Endothelial cell (in vitro differentiated cells): ENCODE results near the gene C20orf204. TPM values are rescaled to one million over a fixed set of nuclear protein-coding genes. Genes with fewer than 3 reads are reported as not detected.
A peak's percentile ranks its signal among the peaks of the same experiment; 100 is the strongest.

Source experiments
- DNase-seq: peaks from one replicate; pipeline ENCODE4 v3.0.0; 2021; ENCODE audit warnings: low spot score
- H3K27ac Mint-ChIP-seq: one replicate; pipeline ENCODE4 v1.8.0; 2021; ENCODE audit warnings: mixed read lengths, inconsistent platforms; ENCODE audit not compliant: unreplicated experiment
- H3K27me3 Mint-ChIP-seq: one replicate; pipeline ENCODE4 v1.8.0; 2021; ENCODE audit warnings: mild to moderate bottlenecking, moderate library complexity, mixed read lengths, inconsistent platforms; ENCODE audit not compliant: unreplicated experiment
- H3K36me3 Mint-ChIP-seq: one replicate; pipeline ENCODE4 v1.8.0; 2021; ENCODE audit warnings: mild to moderate bottlenecking, low read depth, mixed read lengths, inconsistent platforms; ENCODE audit not compliant: unreplicated experiment
- H3K4me1 Mint-ChIP-seq: one replicate; pipeline ENCODE4 v1.8.0; 2021; ENCODE audit warnings: mild to moderate bottlenecking, mixed read lengths, inconsistent platforms; ENCODE audit not compliant: unreplicated experiment
- H3K4me3 Mint-ChIP-seq: one replicate; pipeline ENCODE4 v1.8.0; 2021; ENCODE audit warnings: mild to moderate bottlenecking, mixed read lengths, inconsistent platforms; ENCODE audit not compliant: unreplicated experiment
- H3K9me3 Mint-ChIP-seq: one replicate; pipeline ENCODE4 v1.8.0; 2021; ENCODE audit warnings: mixed read lengths, inconsistent platforms; ENCODE audit not compliant: unreplicated experiment
- CTCF ChIP-seq: fragments of 200-600 bp; sonication (generic); IDR thresholded peaks from one replicate; pipeline ENCODE4 v1.5.0; 2021; ENCODE audit warnings: antibody characterized with exemption; ENCODE audit not compliant: unreplicated experiment
- total RNA-seq: library from RNA; stranded (reverse); fragmentation: NEBNext Ultra II Directional; extraction: Animal tissue kit (Norgen Biotek cat#: 25700); gene quantifications from one replicate; pipeline ENCODE4 v1.2.1, GENCODE V29; 2021; ENCODE audit not compliant: unreplicated experiment

Gene C20orf204
- total RNA-seq, 1 donor from 2014 or later, result 14.2 TPM

- peaks cover 7% of the 10 kb centered on the region for H3K4me1 Mint-ChIP-seq
- H3K9me3 Mint-ChIP-seq, result no peaks in the 10 kb centered on the region
- peaks cover 11% of the 10 kb centered on the region for H3K27me3 Mint-ChIP-seq
- H3K27ac Mint-ChIP-seq, result no peak overlapping the region
- no peak overlapping the region for H3K4me3 Mint-ChIP-seq
- no peak for TF ChIP-seq CTCF
- no peaks in the 10 kb centered on the region for H3K36me3 Mint-ChIP-seq
- no peak for DNase-seq
These were observed 40.3 kb downstream of the C20orf204 start for GRCh38 chr20:64076061-64076997.

GRCh38 chr20:64077094-64077493 lies 41.1 kb downstream of the C20orf204 start:
- no peak overlapping the region for H3K4me3 Mint-ChIP-seq
- H3K4me1 Mint-ChIP-seq, result peaks cover 13% of the 10 kb centered on the region
- no peak overlapping the region for H3K27ac Mint-ChIP-seq

GRCh38 chr20:64077541-64077875 lies 41.5 kb downstream of the C20orf204 start:
- H3K36me3 Mint-ChIP-seq, result no peaks in the 10 kb centered on the region
- H3K4me1 Mint-ChIP-seq, result peaks cover 17% of the 10 kb centered on the region
- H3K9me3 Mint-ChIP-seq, result no peaks in the 10 kb centered on the region
- H3K4me3 Mint-ChIP-seq, result no peak overlapping the region
- H3K27me3 Mint-ChIP-seq, result peaks cover 14% of the 10 kb centered on the region
- no peak for DNase-seq
- no peak overlapping the region for H3K27ac Mint-ChIP-seq
- no peak for TF ChIP-seq CTCF

More at GRCh38 chr20:64077094-64077493, 41.1 kb downstream of the C20orf204 start:
- TF ChIP-seq CTCF, result no peak
- no peaks in the 10 kb centered on the region for H3K9me3 Mint-ChIP-seq
- H3K27me3 Mint-ChIP-seq, result peaks cover 14% of the 10 kb centered on the region
- no peaks in the 10 kb centered on the region for H3K36me3 Mint-ChIP-seq
- no peak for DNase-seq

- H3K27ac Mint-ChIP-seq, result no peak overlapping the region
- no peaks in the 10 kb centered on the region for H3K36me3 Mint-ChIP-seq
- H3K4me3 Mint-ChIP-seq, result no peak overlapping the region
- TF ChIP-seq CTCF, result no peak
- H3K27me3 Mint-ChIP-seq, result peaks cover 14% of the 10 kb centered on the region
- no peaks in the 10 kb centered on the region for H3K9me3 Mint-ChIP-seq
- DNase-seq, result no peak
- H3K4me1 Mint-ChIP-seq, result peaks cover 19% of the 10 kb centered on the region
These were observed 42.0 kb downstream of the C20orf204 start for GRCh38 chr20:64077876-64078551.

GRCh38 chr20:64078934-64079272 lies 42.9 kb downstream of the C20orf204 start:
- TF ChIP-seq CTCF, result no peak
- no peak for DNase-seq
- H3K4me1 Mint-ChIP-seq, result peaks cover 21% of the 10 kb centered on the region
- peaks cover 12% of the 10 kb centered on the region for H3K27me3 Mint-ChIP-seq
- H3K9me3 Mint-ChIP-seq, result no peaks in the 10 kb centered on the region
- no peak overlapping the region for H3K27ac Mint-ChIP-seq
- H3K4me3 Mint-ChIP-seq, result peak overlapping the region; percentile 85
- no peaks in the 10 kb centered on the region for H3K36me3 Mint-ChIP-seq
